GM12891 (cell line): ENCODE results near the gene SLC12A7.

Experiments used
- POLR2A ChIP-seq: IDR thresholded peaks from 2 replicates; pipeline ENCODE4 v1.6.1; 2011; ENCODE audit warnings: low read depth, low read length, control low read depth
- POLR2AphosphoS5 ChIP-seq: IDR thresholded peaks from 2 replicates; pipeline ENCODE4 v1.6.1; 2011; ENCODE audit warnings: low read depth, low read length, control low read depth
- POU2F2 ChIP-seq: IDR thresholded peaks from 2 replicates; pipeline ENCODE4 v1.6.1; 2011; ENCODE audit warnings: low read depth, mild to moderate bottlenecking, control low read depth, low read length, moderate library complexity
- TAF1 ChIP-seq: IDR thresholded peaks from 2 replicates; pipeline ENCODE4 v1.6.1; 2011; ENCODE audit warnings: low read depth, low read length, control low read depth

- TF ChIP-seq POLR2A, result no peak
- no peak for TF ChIP-seq POU2F2
- TF ChIP-seq POLR2AphosphoS5, result no peak
- TF ChIP-seq TAF1, result no peak
These were observed 63.6 kb downstream of the SLC12A7 start for GRCh38 chr5:1048162-1048721.
